ENCODE results near the gene IGFALS. TPM values are rescaled to one million over a fixed set of nuclear protein-coding genes. Genes with fewer than 3 reads are reported as not detected.

IGFALS gene
- total and polyA plus RNA-seq, 2 donors (not counting 3 experiments of a cell fraction or from before 2014, with no cell fraction given) = not detected

GRCh38 chr16:1794908-1795666 is 1.6 kb upstream of the IGFALS start:
- Histone ChIP-seq H4K20me1 (replicated peaks; ENCODE audit: control insufficient read depth, extremely low read depth, insufficient read depth, low read length) (no peaks in the 10 kb centered on the region), H3K79me2 (ENCODE audit: control insufficient read depth, insufficient read depth, low read length) (no peaks in the 10 kb centered on the region), H3K27me3 (ENCODE audit: control insufficient read depth in 2 of 2, insufficient read depth in 2 of 2, low read length in 2 of 2) (no peaks in the 10 kb centered on the region), H3K27ac (ENCODE audit: insufficient read depth, low read depth, low read length) (no peak overlapping the region), H3K4me2 (ENCODE audit: insufficient read depth, low read length) (no peak overlapping the region), H3K4me3 (replicated peaks in 1 of 3; ENCODE audit: insufficient read depth in 1 of 3, low read depth in 1 of 3, low read length in 3 of 3) (no peak overlapping the region), H3K9me3 (replicated peaks; ENCODE audit: control insufficient read depth, insufficient read depth, low read length) (no peaks in the 10 kb centered on the region), H3K9ac (replicated peaks; ENCODE audit: extremely low read depth, insufficient read depth, low read length) (no peak overlapping the region), H3K9me1 (replicated peaks; ENCODE audit: control insufficient read depth, extremely low read depth, insufficient read depth, low read length) (no peaks in the 10 kb centered on the region), H3K4me1 (ENCODE audit: control insufficient read depth, extremely low read depth, insufficient read depth, low read length) (no peaks in the 10 kb centered on the region), H2AFZ (ENCODE audit: low read depth, low read length) (no peak overlapping the region), H3K36me3 (ENCODE audit: control insufficient read depth in 2 of 2, extremely low read depth in 1 of 2, insufficient read depth in 2 of 2, low read length in 2 of 2) (no peaks in the 10 kb centered on the region)
- dilution Hi-C loops (cut with MboI; ENCODE audit: extremely low pct_ligation_motif_present, low sequenced_read_pairs) = no loop called here
- POLR2A ChIA-PET = no interaction called here
- TF ChIP-seq FOS (IDR thresholded peaks at IDR 0.05; ENCODE audit: borderline replicate concordance, insufficient read depth, low read length) (no peak), POLR2A (IDR thresholded peaks at IDR 0.05; ENCODE audit: low read depth, low read length) (no peak)
- DNase-seq (ENCODE audit: low read depth, low spot score) (no peak), FAIRE-seq (no peak)
- CTCF ChIA-PET = interaction anchor here (0.7 kb wide), 1 partner anchor 172 kb away, joined by 3 read pairs; the partner anchor contains the start of gene RNF151
- intact Hi-C loops (cut with micrococcal nuclease) = no loop called here
- BruUV-seq (replicated peaks) = no TSS peak

GRCh38 chr16:1794221-1794871 is 841 bp upstream of the IGFALS start:
- H3K4me3 ChIP-seq (replicated peaks in 1 of 3; ENCODE audit: insufficient read depth in 1 of 3, low read depth in 1 of 3, low read length in 3 of 3) = no peak overlapping the region
- no peaks in the 10 kb centered on the region for H3K27me3 ChIP-seq (ENCODE audit: control insufficient read depth in 2 of 2, insufficient read depth in 2 of 2, low read length in 2 of 2)
- no peaks in the 10 kb centered on the region for H3K9me1 ChIP-seq (replicated peaks; ENCODE audit: control insufficient read depth, extremely low read depth, insufficient read depth, low read length)
- no peak for DNase-seq (ENCODE audit: low read depth, low spot score)
- ChIA-PET POLR2A (no interaction called here), CTCF (no interaction called here)
- H3K9ac ChIP-seq (replicated peaks; ENCODE audit: extremely low read depth, insufficient read depth, low read length) = no peak overlapping the region
- H3K79me2 ChIP-seq (ENCODE audit: control insufficient read depth, insufficient read depth, low read length) = no peaks in the 10 kb centered on the region
- BruUV-seq (replicated peaks) = no TSS peak
- intact Hi-C loops (cut with micrococcal nuclease) = no loop called here
- no peaks in the 10 kb centered on the region for H3K36me3 ChIP-seq (ENCODE audit: control insufficient read depth in 2 of 2, extremely low read depth in 1 of 2, insufficient read depth in 2 of 2, low read length in 2 of 2)
- FAIRE-seq = no peak
- H3K9me3 ChIP-seq (replicated peaks; ENCODE audit: control insufficient read depth, insufficient read depth, low read length) = no peaks in the 10 kb centered on the region
- no peak overlapping the region for H2AFZ ChIP-seq (ENCODE audit: low read depth, low read length)
- no peaks in the 10 kb centered on the region for H3K4me1 ChIP-seq (ENCODE audit: control insufficient read depth, extremely low read depth, insufficient read depth, low read length)
- dilution Hi-C loops (cut with MboI; ENCODE audit: extremely low pct_ligation_motif_present, low sequenced_read_pairs) = no loop called here
- H3K4me2 ChIP-seq (ENCODE audit: insufficient read depth, low read length) = no peak overlapping the region
- no peak overlapping the region for H3K27ac ChIP-seq (ENCODE audit: insufficient read depth, low read depth, low read length)
- TF ChIP-seq EZH2 (IDR thresholded peaks at IDR 0.05; ENCODE audit: borderline replicate concordance, low read depth, low read length, severe bottlenecking) = no peak
- TF ChIP-seq, protein P1, sequence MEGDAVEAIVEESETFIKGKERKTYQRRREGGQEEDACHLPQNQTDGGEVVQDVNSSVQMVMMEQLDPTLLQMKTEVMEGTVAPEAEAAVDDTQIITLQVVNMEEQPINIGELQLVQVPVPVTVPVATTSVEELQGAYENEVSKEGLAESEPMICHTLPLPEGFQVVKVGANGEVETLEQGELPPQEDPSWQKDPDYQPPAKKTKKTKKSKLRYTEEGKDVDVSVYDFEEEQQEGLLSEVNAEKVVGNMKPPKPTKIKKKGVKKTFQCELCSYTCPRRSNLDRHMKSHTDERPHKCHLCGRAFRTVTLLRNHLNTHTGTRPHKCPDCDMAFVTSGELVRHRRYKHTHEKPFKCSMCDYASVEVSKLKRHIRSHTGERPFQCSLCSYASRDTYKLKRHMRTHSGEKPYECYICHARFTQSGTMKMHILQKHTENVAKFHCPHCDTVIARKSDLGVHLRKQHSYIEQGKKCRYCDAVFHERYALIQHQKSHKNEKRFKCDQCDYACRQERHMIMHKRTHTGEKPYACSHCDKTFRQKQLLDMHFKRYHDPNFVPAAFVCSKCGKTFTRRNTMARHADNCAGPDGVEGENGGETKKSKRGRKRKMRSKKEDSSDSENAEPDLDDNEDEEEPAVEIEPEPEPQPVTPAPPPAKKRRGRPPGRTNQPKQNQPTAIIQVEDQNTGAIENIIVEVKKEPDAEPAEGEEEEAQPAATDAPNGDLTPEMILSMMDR (IDR thresholded peaks at IDR 0.05; ENCODE audit: extremely low read depth in 1 of 2, insufficient read depth in 1 of 2, low read depth in 1 of 2, low read length in 2 of 2) = no peak
- no peak for TF ChIP-seq POLR2AphosphoS5 (IDR thresholded peaks at IDR 0.05; ENCODE audit: insufficient read depth, low read depth, low read length)
- TF ChIP-seq JUN (IDR thresholded peaks at IDR 0.05; ENCODE audit: borderline replicate concordance, insufficient read depth, insufficient read length, low read depth) = no peak
- no peak for TF ChIP-seq MYC (IDR thresholded peaks at IDR 0.05; ENCODE audit: low read depth, low read length)
- TF ChIP-seq MAX (IDR thresholded peaks at IDR 0.05; ENCODE audit: insufficient read depth, insufficient read length) = no peak
- no peak for TF ChIP-seq FOS (IDR thresholded peaks at IDR 0.05; ENCODE audit: borderline replicate concordance, insufficient read depth, low read length)
- no peaks in the 10 kb centered on the region for H4K20me1 ChIP-seq (replicated peaks; ENCODE audit: control insufficient read depth, extremely low read depth, insufficient read depth, low read length)

All from endothelial cell of umbilical vein (primary cell).